ENCODE results near the gene AHRR.

- TF ChIP-seq CTCF (IDR thresholded peaks at IDR 0.05) (no peak), POLR2A (IDR thresholded peaks at IDR 0.05) (no peak)
Observed at GRCh38 chr5:337563-338130, 16.1 kb downstream of the AHRR start.
